Stimulated activated CD8-positive, alpha-beta memory T cell treated with anti-CD3 and anti-CD28 coated beads, Interleukin-7, amount 100 ng/mL, for 1 hour (primary cell): ENCODE data around the gene PHLDB2.
A peak's percentile ranks its signal among the peaks of the same experiment; 100 is the strongest.
"Not testable (repeated sequence)": the region's sequence is repeated elsewhere in the genome, so short reads cannot be mapped to it uniquely, and the experiment has no call there.

ENCODE experiments used
- DNase-seq, 2 donors: peaks; one replicate each; pipeline ENCODE4 v3.0.0-alpha.2; 2020; ENCODE audit warnings: low read depth in 2 of 2

The PHLDB2 gene

DNA sequence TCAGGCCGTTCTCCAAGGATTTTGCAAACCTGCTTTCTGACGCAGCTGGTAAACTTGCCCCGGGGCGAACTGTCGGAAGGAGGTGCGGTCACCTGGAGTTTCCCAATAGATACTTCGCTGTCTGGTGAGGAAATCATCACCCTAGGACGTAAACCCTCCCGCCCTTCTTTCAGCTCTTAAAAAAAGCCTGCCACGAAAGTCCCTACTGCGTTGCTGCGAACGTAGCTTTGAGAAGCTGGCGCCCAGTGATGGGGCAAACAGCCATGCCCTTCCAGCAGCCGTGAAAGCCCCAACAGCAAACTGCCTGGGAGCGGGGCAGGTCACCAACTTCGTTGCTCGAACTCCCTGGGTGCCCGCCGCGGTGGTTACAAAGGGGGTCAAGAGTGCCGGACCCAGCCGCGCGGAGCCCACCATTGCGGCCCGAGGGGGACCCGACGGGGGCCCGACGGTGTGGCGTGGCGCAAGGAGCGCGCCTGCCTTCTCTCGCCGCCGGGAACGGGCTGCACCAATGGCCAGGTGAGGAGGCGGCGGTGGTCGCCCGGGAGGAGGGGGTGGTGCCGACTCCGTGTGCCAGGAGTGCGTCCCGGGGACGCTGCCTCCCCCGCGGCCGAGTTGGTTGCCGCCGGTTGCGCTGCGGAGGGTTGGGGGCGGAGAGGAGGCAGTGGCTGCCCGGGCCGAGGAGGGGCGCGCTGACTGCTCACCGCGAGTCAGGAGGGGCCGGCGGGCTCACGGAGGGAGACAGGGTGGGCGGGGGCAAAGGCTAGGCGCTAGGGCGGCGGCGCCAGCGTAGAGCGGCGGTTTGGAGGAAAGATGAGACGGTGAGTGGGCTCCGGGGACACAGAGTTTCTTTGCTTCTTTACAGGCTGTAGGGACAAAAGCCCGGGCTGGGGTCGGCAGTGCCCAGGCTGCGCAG, at the start of gene PHLDB2:
PHLDB2 (plus strand) TSS at position 205 of the 913 bp plus-strand sequence. CDS start 24,813 bp downstream, outside the sequence.
- peak; percentile 27 to 40 for DNase-seq

DNA sequence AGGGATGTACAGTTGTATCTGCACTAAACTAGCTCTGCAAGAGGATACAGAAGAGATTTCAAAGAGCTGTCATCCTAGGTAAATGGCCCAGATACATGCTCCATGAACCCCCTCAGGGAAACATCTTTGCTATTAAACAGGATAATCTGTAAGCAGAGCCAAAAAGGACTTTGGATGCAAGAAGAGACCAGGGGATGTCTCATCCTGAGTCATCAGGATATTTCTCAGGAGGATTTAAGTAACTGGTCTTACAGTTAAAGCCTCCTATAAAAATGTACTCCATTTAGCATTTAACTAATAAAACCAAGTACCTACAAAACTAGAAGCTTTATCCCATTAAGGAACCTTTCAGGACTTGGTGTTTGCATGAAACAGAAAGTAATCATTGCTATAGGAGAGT, 48.2 kb upstream of the PHLDB2 start:
- DNase-seq = no peak

DNA sequence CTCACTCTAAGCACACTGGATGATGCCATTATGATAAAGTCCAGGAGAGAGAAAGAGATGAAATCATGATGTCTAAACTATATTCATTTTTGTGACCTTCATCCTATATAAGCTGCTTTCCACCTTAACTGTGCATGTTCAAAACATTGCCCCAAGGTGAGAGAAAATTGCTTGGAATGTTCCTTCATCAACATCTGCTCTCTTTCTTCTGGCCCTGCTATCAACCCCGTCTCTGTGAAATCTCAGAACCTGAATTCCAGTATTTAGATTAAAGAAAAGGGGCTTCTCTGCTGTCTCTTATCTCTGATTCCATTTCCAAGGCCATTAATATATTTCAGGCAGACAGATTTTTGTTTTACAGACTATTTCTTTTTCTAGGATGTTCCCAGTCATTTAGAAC, 47.3 kb upstream of the PHLDB2 start:
- no peak for DNase-seq

DNA sequence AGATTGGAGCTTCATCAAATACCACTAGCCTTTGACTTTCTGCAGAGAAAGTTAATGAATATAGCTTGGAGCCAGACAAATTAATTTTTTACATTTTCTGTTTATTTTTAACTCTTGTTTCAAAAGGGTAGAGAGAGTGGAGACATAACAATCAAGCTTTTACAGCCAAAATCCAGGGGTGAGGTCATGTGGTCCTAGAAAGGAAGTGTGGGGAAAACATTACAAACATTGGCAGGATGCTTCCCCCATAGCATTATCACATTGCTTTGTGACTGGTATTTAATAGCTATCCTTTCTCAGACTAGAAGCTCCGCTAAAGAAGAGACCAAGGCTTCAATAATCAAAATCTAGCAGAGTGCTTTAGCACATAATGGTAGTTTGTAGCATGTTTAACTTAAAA, 46.4 kb upstream of the PHLDB2 start:
- DNase-seq = no peak

DNA sequence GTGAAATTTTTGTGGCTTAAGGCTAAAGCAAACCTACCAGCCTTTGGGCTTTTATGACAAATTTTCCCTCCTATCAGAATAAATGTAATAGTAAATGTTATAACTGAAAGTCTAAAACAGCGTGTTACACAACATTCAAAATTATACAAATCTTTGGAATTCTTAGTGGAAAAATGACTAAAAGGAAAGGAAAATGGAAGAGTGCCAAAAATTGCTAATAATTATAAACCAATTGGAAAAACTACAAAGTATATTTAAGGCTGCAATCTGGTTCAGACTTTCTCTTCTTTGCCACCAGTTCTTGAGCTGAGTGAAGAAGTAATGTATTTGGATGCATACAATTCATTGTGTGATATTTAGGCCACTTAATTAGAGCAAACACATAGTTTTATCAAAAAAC, 45.6 kb upstream of the PHLDB2 start:
- no peak for DNase-seq

DNA sequence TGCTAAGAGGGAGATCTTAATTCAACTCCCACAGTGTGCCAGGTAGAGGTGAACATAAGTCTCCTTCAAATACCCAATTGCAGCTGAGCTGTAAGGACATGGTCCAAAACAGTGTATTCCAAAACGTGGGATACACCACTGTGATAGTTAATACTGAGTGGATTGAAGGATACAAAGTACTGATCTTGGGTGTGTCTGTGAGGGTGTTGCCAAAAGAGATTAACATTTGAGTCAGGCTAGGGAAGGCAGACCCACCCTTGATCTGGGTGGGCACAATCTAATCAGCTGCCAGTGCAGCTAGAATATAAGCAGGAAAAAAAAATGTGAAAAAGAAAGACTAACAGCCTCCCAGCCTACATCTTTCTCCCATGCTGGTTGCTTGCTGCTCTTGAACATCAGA, 45.1 kb upstream of the PHLDB2 start:
- DNase-seq = no peak

DNA sequence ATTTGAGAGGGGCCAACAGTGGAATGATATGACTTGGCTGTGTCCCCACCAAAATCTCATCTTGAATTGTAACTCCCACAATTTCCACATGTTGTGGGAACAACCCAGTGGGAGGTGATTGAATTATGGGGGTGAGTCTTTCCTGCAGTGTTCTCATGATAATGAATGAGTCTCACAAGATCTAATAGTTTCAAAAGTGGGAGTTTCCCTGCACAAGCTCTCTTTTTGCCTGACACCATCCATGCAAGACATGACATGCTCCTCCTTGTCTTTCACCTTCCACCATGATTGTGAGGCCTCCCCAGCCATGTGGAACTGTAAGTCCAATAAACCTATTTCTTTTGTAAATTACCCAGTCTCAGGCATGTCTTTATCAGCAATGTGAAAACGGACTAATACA, 42.3 kb upstream of the PHLDB2 start:
- not testable (repeated sequence) for DNase-seq

DNA sequence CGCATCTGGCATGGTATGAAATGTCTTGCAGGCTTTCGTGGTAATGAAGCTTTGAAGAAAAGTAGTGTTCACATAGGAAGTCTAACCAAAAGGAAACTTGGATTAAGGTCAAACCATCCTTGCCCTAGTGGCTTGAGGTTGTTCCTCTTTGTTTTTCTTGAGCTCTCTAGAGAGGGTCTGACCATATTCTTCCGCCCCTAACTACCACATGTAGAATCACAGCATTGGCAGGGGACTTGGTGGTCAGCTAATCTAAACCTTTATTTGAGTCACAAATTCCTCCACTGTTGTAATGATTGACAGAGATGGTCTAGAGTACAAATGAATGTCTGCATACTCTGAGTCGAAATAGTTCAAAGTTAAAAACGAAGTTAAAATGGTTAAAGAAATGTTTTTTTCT, 39.1 kb upstream of the PHLDB2 start:
- DNase-seq = no peak

DNA sequence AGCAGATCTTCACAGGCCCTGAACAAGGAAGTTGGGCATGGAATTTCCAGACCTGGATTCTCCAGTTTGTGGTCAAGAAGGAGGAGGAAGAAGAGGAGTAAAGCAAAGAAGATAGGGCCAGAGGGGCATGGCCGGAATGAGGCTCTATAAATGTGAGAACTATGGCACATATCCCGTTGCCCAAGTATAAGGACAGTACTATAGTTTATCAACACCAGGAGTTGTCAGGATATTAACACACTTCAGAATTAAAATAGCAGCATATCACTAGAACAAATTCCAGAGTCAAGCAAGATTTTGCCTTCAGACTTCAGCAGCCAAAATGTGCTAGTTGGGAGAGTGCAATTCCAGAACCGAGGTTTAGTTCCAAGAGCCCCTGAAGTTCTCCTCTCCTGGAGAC, 38.4 kb upstream of the PHLDB2 start:
- no peak for DNase-seq

DNA sequence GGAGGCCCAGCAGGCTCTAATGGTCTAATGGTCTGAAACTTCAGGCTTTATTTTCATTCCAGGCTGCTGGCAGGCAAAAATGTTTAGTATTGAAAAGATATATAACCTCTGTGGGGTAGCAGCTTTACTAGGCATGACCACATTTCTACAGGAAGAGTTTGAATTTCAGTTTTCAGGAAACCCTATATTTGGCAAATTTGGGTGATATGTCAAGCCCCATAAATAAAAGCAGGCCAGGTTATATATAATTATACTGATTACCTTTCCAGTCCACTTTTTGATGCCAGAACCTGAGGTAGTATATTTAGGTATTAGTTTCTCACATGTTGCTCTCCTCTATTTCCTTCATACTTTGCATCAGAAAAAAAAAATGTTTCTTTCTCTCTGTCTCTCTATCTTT, 37.2 kb upstream of the PHLDB2 start:
- DNase-seq = no peak

DNA sequence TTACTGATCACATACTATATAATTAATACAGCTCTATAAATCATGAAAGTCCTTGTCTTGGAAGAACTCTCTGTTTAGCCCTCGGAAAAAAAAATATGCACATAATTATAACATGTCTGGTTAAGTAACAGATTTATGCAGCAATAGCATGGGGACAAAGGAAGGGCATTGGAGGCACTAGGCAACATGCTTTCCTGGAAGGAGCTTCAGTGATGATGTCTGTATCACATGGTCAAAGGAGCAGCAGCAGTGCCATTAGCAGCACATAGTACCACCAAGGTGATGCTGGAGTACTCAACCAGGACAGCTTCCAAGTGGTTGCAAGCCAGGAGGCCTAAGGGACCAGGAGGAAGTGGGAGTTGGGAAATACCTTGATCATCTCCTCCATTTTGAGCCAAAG, 36.3 kb upstream of the PHLDB2 start:
- no peak for DNase-seq

DNA sequence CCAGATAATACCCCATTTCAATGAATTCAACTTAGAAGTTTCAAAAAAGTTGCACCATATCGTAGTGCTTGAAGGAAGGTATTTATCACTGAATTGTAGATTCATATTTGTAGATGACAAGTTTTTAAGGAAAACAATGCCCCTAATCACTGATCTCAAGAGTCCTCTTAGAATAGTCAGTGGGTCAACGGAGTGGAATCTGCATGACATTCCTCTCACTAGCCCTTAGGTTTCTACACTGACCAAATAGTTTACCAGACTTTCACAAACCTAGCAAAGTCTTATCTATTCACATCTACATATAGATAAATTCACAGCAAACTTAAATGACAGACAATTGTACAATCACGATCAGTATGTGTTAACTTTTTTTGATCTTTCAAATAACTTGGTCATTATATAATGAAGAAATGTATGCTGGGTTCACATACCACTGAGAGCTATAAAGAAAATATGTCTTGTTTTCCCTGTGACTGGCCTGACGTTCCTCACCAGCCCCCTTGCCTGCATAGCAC, 35.7 kb upstream of the PHLDB2 start:
- no peak for DNase-seq

DNA sequence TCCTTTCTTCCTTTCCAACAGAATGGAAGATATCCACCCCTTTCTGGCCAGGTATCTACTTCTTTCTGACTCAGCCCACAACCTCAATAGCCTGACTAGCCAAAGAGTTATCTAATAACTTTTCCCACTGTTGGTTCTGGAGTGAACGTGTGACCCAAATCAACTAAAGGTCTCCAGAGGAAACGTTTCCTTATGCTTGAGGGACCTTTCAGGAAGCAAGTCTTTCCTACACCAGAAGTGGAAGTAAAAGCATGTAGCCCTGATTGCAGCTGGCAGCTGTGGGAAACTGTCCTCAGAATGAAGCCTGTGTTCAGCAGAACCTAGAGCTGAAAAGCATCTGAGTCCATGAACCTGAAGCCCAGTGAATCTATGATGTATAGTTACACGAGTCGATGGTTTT, 34.7 kb upstream of the PHLDB2 start:
- no peak for DNase-seq

DNA sequence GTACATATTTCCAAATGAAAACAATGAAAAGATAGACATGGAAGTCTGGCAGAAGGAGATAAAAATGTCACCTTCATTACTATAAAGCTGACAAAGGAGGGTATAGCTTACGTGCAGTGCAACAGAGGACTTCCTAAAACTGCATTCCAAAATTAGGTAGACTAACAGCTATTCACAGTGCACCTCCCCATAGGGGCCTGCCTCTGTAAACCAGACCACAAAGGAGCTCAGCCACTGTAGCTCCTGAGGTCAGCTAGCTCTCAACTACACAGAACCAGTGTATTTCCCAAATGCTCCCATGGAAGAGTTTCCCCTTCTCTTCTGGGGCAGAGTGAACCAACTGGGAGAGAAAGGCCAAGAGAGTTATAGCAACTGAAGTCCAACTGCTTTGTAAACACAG, 31.2 kb upstream of the PHLDB2 start:
- no peak for DNase-seq

DNA sequence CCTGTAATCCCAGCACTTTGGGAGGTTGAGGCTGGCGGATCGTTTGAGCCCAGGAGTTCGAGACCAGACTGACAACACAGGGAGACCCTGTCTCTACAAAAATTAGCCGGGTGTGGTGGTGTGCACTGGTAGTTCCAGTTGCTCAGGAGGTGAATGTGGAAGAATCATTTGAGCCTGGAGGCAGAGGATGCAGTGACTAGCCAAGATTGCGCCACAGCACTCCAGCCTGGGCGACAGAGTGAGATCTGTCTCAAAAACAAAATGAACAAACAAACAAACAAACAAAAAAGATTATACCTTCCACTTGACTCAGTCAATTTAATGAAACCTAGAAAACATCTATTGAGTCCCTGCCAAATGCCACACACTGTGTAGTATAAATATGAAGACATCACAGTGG, 30.5 kb upstream of the PHLDB2 start:
- DNase-seq = no peak

DNA sequence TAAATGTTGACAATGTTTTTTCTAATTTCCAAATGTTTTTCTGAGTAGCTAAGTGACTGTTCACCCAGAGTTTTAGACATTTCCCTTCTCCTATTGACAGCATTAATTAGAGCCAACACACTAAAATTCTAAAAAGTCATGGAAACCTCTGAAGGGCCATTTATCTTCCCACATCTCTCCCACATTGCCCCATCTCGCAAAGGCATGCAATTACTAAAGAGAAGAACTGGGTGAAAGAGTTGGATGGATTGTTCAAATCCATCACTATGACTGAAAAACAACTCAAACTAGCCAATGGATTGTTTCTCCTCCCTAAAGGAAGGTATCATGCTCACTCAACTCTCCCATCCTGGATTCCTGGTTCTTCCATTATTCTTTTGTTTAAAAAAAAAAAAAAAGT, 30.0 kb upstream of the PHLDB2 start:
- DNase-seq = no peak

DNA sequence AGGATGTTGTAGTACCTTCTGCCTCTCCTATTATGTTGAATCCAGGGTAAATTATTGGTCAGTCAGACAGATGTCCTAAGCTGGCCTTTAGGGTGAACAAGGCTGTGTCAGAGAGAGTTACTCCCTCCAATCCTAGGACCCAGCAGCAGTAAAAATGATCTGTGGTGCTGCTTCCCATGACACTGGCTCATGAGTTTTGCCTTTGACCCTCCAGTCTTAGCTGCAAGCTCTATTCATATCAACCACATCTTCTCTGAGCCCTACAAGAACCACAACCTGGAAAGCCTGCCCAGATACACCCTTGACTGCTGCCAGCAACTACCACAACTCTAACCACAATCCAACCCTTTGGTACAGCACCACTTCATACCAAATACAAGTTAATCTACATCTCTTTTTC, 27.2 kb upstream of the PHLDB2 start:
- DNase-seq = no peak

DNA sequence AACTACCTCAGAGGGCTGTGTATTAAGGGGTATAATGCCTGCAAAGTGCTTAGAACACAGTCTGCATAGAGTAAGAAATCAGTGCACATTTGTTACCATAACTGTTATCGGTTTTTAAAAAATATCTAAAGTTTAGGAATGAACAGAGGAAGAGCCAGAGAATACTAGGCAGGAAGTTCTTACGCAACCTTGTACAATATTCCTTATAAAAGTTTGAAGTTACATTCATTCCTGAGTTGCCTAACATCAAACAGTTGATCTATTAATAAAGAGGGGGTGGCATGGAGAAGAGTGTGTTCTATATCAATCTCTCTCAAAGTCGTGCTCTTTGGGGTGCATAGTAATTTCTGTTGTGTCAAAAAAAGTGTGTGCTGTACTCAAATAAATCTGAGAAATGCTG, 22.0 kb upstream of the PHLDB2 start:
- DNase-seq = no peak

DNA sequence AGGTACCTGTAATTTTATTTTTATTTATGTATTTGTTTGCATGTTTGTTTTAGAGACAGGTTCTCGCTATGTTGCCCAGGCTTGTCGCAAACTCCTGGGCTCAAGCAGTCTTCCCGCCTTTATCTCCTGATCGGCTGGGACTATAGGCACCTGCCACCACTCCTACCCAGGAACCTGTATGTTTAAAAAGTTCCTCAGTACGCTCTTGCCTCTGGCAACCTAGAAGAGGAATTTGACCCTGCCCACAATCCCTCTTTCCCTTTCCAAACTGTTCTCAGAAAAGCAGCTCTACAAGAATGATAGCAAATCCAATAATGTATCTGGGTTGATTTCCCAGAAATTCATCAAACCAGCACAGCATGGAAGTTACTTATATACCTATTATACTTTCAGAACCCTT, 20.9 kb upstream of the PHLDB2 start:
- DNase-seq = no peak

DNA sequence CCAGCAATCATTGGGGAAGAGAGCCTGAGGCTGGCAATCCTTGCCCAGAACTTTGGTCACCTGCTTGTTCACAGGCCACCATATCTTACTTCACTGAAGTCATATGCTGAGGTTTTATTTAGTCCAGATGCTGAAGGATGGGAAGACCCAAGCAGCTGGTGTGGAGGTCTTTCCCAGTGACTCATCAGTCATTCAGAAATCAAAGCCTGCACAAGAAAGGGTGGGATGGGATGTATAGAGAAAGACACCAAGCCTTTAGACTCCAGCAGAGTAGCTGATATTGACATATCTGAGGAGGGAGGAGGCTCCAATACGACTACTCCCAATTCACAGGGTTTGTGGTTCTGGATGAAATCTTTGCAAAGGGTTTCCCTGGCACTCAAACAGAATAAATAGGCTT, 13.0 kb upstream of the PHLDB2 start:
- DNase-seq = no peak

DNA sequence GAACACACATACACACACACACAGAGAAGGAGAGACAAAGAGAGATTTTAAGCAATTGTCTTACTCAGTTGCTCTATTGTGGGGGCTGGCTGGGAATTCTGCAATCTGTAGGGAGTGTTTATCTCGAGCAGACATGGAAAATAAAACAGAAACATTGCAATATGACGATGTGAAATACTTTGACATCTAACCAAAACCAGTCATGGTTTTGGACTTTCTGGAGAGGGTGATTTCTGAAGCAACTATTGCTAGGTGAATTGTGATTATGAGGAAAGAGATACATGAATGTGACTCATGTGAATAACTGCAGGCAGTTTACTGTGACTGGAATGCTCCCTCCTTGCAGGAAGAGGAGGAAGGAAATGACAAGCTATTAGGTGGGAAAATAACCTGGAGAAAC, 12.3 kb upstream of the PHLDB2 start:
- no peak for DNase-seq

DNA sequence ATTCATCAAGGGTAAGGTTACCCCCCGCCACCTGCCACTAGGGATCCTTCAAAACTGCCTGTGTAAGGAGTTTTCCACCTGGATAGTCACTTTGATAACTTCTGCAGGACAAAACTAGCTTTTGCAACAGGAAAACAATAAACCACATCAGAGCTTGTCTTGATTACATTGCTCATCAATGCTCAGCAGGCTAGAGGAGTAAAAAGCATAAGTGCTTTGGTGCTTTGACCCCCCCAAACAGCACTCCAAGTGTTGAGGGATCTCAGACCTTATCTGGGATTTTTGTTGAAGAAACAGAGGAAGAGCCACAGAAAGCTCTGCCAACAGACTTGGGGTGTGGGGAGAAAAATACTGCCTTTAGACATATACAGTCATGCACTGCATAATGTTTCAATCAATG, 10.8 kb upstream of the PHLDB2 start:
- no peak for DNase-seq

DNA sequence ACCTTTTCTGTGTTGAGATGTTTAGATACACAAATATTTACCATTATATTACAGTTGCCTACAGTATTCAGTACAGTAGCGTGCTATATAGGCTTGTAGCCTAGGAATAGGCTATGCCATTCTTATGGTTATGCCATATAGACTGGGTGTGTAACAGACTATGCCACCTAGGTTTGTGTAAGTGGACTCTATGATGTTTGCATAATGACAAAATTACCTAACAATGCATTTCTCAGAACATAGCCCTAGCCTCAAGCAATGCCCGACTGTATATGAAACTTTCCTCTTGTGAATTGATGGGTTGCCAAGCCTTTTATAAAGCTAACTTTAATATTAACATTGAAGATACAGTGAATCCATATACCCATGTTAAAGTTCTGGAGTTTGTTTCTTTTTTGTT, 10.3 kb upstream of the PHLDB2 start:
- no peak for DNase-seq

DNA sequence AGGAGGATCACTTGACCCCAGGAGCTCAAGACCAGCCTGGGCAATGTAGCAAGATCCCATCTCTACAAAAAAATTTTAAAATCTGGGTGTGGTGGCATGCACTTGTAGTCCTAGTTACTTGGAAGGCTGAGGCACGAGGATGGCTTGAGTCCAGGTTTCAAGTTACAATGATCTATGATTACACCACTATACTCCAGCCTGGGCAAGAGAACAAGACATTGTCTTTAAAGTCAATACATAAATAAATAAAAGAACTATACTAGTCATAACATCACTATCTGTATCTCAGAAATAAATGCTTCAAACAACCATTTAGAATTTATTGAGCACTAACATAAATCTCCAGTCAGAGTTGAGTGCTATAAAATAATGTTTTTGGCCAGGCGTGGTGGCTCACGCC, 8.5 kb upstream of the PHLDB2 start:
- no peak for DNase-seq
